Islet of Langerhans (tissue), 1 donor: Measurements from ENCODE around the gene PMVK.
"Not testable (repeated sequence)": the region's sequence is repeated elsewhere in the genome, so short reads cannot be mapped to it uniquely, and the experiment has no call there.

Experiments
- FAIRE-seq: peaks from one replicate; lab custom pipeline; 2011; peaks lifted over from hg19 to GRCh38; lab: Jason Lieb, UNC

The PMVK gene

GRCh38 chr1:154912755-154913154, 23.8 kb downstream of the PMVK start:
- FAIRE-seq: no peak

- FAIRE-seq: no peak
These were observed 24.6 kb downstream of the PMVK start for GRCh38 chr1:154911691-154912550.

- no peak for FAIRE-seq
These were observed 25.7 kb downstream of the PMVK start for GRCh38 chr1:154910851-154911250.

- FAIRE-seq: no peak
These were observed 27.6 kb downstream of the PMVK start for GRCh38 chr1:154908937-154909336.

GRCh38 chr1:154908129-154908528, 28.4 kb downstream of the PMVK start:
- not testable (repeated sequence) for FAIRE-seq

GRCh38 chr1:154906621-154907081, 29.9 kb downstream of the PMVK start:
- FAIRE-seq: no peak

- FAIRE-seq: no peak
These were observed 33.5 kb downstream of the PMVK start for GRCh38 chr1:154902938-154903566.

- FAIRE-seq: no peak
These were observed 34.9 kb downstream of the PMVK start for GRCh38 chr1:154901591-154901990.

GRCh38 chr1:154899041-154899440, 37.5 kb downstream of the PMVK start:
- FAIRE-seq: no peak

GRCh38 chr1:154896771-154897286, 39.7 kb downstream of the PMVK start:
- no peak for FAIRE-seq

GRCh38 chr1:154895798-154896197, 40.7 kb downstream of the PMVK start:
- no peak for FAIRE-seq

- no peak for FAIRE-seq
These were observed 45.1 kb downstream of the PMVK start for GRCh38 chr1:154891452-154891851.

- FAIRE-seq: no peak
These were observed 47.8 kb downstream of the PMVK start for GRCh38 chr1:154888757-154889156.

GRCh38 chr1:154886281-154887015, 50.1 kb downstream of the PMVK start:
- no peak for FAIRE-seq

GRCh38 chr1:154884869-154885701, 51.4 kb downstream of the PMVK start:
- no peak for FAIRE-seq

GRCh38 chr1:154883919-154884868, 52.3 kb downstream of the PMVK start:
- no peak for FAIRE-seq

GRCh38 chr1:154881820-154882535, 54.5 kb downstream of the PMVK start:
- no peak for FAIRE-seq

GRCh38 chr1:154880671-154881070, 55.8 kb downstream of the PMVK start:
- no peak for FAIRE-seq

- no peak for FAIRE-seq
These were observed 57.5 kb downstream of the PMVK start for GRCh38 chr1:154879038-154879421.
